ENCODE data around the gene FHL2.

The FHL2 gene

DNA sequence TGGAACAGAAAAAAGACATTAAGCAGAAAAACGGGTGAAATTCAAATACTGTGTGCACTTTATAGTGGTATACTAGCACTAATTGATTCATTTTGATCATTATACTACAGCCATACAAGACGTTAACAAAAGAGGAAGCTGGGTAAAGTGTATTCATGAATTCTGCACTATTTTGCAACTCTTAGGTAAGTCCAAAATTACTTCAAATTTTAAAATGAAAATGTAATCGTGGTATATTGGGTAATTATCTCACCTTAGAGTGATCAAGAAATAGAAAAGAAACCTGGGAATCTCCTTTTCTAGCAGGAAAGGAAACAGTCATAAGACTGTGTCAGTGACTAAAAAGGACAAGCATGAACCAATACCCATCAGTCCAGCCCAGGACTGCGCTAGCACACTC is 74.8 kb downstream of the FHL2 start:
- no peak overlapping the region for H3K4me3 ChIP-seq (ENCODE audit: low read depth, low read length)
- peaks cover 6% of the 10 kb centered on the region for H3K4me1 ChIP-seq
- H3K9ac ChIP-seq, result no peak overlapping the region
- H3K36me3 ChIP-seq (ENCODE audit: control insufficient read depth, insufficient read depth, low read length), result no peaks in the 10 kb centered on the region
- peaks cover 23% of the 10 kb centered on the region for H3K79me2 ChIP-seq
- TF ChIP-seq, protein P1, sequence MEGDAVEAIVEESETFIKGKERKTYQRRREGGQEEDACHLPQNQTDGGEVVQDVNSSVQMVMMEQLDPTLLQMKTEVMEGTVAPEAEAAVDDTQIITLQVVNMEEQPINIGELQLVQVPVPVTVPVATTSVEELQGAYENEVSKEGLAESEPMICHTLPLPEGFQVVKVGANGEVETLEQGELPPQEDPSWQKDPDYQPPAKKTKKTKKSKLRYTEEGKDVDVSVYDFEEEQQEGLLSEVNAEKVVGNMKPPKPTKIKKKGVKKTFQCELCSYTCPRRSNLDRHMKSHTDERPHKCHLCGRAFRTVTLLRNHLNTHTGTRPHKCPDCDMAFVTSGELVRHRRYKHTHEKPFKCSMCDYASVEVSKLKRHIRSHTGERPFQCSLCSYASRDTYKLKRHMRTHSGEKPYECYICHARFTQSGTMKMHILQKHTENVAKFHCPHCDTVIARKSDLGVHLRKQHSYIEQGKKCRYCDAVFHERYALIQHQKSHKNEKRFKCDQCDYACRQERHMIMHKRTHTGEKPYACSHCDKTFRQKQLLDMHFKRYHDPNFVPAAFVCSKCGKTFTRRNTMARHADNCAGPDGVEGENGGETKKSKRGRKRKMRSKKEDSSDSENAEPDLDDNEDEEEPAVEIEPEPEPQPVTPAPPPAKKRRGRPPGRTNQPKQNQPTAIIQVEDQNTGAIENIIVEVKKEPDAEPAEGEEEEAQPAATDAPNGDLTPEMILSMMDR (IDR thresholded peaks at IDR 0.05), result no peak
- H3K27ac ChIP-seq, result no peak overlapping the region
- H2AFZ ChIP-seq, result no peak overlapping the region
- no peaks in the 10 kb centered on the region for H3K27me3 ChIP-seq (ENCODE audit: control insufficient read depth, insufficient read depth, low read length)
- H3K9me3 ChIP-seq (ENCODE audit: control insufficient read depth, low read length), result no peaks in the 10 kb centered on the region
- no peak overlapping the region for H3K4me2 ChIP-seq (ENCODE audit: low read length)

DNA sequence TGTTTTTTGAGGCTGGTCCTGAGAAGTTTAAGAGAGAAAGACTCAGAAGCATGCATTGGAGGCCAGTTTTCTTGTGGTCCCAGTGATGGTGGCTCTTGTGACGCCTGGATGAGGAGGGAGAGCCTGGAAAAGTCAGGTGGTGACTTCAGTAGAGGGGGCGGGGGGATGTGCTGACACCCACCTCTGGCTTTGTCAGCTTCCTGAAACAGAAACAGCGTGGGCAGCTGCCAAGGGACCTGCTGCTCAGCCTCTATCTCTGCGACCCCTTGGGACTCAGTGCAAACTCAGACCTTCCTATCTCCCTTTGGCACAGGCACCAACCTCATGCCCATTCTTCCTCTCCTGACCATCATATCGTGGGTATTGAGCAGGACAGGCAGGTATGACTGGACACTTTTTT is 75.7 kb downstream of the FHL2 start:
- H2AFZ ChIP-seq, result no peak overlapping the region
- no peak overlapping the region for H3K27ac ChIP-seq
- no peak overlapping the region for H3K9ac ChIP-seq
- TF ChIP-seq, protein P1 (IDR thresholded peaks at IDR 0.05), result no peak
- peaks cover under 1% of the 10 kb centered on the region for H3K4me1 ChIP-seq
- no peak overlapping the region for H3K4me2 ChIP-seq (ENCODE audit: low read length)
- H3K9me3 ChIP-seq (ENCODE audit: control insufficient read depth, low read length), result no peaks in the 10 kb centered on the region
- no peak overlapping the region for H3K4me3 ChIP-seq (ENCODE audit: low read depth, low read length)
- H3K36me3 ChIP-seq (ENCODE audit: control insufficient read depth, insufficient read depth, low read length), result no peaks in the 10 kb centered on the region
- H3K27me3 ChIP-seq (ENCODE audit: control insufficient read depth, insufficient read depth, low read length), result no peaks in the 10 kb centered on the region
- peaks cover 27% of the 10 kb centered on the region for H3K79me2 ChIP-seq

DNA sequence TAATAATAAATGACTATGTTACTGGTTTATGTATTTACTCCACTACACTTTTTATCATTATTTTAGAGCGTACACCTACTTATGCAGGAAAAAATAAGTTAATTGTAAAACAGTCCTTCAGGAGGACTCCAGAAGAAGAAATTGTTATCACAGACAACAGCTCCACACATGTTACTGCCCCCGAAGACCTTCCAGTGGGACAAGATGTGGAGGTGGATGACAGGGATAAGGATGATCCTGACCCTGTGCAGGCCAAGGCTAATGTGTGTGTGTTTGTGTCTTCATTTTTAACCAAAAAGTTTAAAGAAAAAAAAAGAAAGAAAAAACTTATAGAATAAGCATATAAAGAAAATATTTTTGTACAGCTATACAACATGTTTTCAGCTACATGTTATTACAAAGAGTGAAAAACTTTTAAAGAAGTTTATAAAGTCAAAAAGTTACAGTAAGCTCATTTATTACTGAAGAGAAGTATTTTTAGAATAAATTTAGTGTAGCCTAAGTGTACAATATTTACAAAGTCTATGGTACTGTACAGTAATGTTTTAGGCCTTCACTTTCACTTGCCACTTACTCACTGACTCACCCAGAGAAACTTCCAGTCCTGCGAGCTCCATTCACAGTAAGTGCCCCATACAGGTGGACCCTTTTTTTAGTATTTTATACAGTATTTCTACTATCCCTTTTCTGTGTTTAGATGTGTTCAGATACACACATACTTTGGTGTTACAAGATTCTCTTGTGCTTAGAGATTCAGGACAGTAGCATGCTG is 76.8 kb downstream of the FHL2 start:
- no peaks in the 10 kb centered on the region for H3K36me3 ChIP-seq (ENCODE audit: control insufficient read depth, insufficient read depth, low read length)
- peaks cover 29% of the 10 kb centered on the region for H3K79me2 ChIP-seq
- H3K4me2 ChIP-seq (ENCODE audit: low read length), result no peak overlapping the region
- H3K27me3 ChIP-seq (ENCODE audit: control insufficient read depth, insufficient read depth, low read length), result no peaks in the 10 kb centered on the region
- no peak overlapping the region for H3K27ac ChIP-seq
- no peak overlapping the region for H3K9ac ChIP-seq
- no peak overlapping the region for H2AFZ ChIP-seq
- TF ChIP-seq, protein P1 (IDR thresholded peaks at IDR 0.05), result no peak
- no peak overlapping the region for H3K4me3 ChIP-seq (ENCODE audit: low read depth, low read length)
- no peaks in the 10 kb centered on the region for H3K9me3 ChIP-seq (ENCODE audit: control insufficient read depth, low read length)
- no peaks in the 10 kb centered on the region for H3K4me1 ChIP-seq

DNA sequence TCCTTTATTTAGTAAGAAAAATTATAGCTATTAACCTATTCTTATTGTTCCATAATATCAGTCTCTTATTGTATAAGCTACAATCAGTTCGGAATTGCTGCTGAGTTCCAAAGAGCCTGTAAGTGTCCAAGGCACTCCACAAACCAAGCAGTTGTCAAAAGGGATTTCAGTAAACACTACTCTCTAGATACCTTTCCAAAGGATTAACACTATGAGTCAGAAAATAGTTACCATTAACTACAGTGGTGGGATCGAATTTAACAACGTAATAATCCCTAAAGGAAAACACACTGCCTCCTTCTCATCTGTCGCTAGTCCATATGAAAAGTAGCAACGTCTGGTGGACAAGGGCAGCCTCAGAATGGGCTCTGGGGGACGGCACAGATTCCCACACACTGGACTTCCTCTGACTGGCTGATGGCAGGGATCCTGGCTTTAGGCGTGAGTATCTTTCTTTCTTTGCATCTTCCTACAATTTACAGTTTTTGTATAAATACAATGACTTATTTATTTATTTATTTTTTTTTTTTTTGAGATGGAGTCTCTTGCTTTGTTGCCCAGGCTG is 78.1 kb downstream of the FHL2 start:
- Histone ChIP-seq H3K27me3 (ENCODE audit: control insufficient read depth, insufficient read depth, low read length) (no peaks in the 10 kb centered on the region), H3K9ac (no peak overlapping the region), H3K27ac (no peak overlapping the region), H3K79me2 (peaks cover 36% of the 10 kb centered on the region), H3K4me2 (ENCODE audit: low read length) (no peak overlapping the region), H3K4me1 (no peaks in the 10 kb centered on the region), H3K9me3 (ENCODE audit: control insufficient read depth, low read length) (no peaks in the 10 kb centered on the region), H2AFZ (no peak overlapping the region), H3K4me3 (ENCODE audit: low read depth, low read length) (no peak overlapping the region), H3K36me3 (ENCODE audit: control insufficient read depth, insufficient read depth, low read length) (no peaks in the 10 kb centered on the region)
- TF ChIP-seq, protein P1 (IDR thresholded peaks at IDR 0.05), result no peak

DNA sequence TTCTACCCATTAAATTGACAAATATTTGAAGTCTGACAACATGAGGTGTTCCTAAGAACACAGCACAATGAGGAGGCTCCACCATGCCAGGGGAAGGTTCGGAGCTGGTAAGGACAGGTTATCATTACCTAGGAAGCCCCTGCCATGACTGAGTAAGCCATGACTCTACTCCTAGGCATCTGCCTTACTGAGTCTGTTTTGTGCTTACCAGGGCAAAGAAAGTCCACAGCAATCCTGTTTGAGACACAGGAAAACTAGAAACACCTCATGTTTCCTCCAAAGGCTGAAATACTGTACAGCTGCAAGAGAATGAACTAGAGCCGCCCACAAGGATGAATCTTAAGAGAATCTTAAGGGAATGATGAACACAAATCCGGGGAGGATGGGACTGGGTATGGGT is 80.9 kb downstream of the FHL2 start:
- TF ChIP-seq, protein P1 (IDR thresholded peaks at IDR 0.05), result no peak
- Histone ChIP-seq H3K27ac (no peak overlapping the region), H3K4me2 (ENCODE audit: low read length) (no peak overlapping the region), H3K79me2 (peaks cover 30% of the 10 kb centered on the region), H3K9ac (no peak overlapping the region), H2AFZ (no peak overlapping the region), H3K9me3 (ENCODE audit: control insufficient read depth, low read length) (no peaks in the 10 kb centered on the region), H3K27me3 (ENCODE audit: control insufficient read depth, insufficient read depth, low read length) (no peaks in the 10 kb centered on the region), H3K36me3 (ENCODE audit: control insufficient read depth, insufficient read depth, low read length) (no peaks in the 10 kb centered on the region), H3K4me1 (no peaks in the 10 kb centered on the region), H3K4me3 (ENCODE audit: low read depth, low read length) (no peak overlapping the region)
